ENCODE results near the gene GIPR.

- TF ChIP-seq EP300 (IDR thresholded peaks at IDR 0.05; ENCODE audit: borderline replicate concordance in 1 of 2, low read depth in 1 of 2, low read length in 1 of 2) (no peak), POLR2AphosphoS5 (IDR thresholded peaks at IDR 0.05; ENCODE audit: low read depth, low read length) (no peak), USF2 (IDR thresholded peaks at IDR 0.05; ENCODE audit: borderline replicate concordance, low read depth, low read length) (no peak)
These were observed 46.0 kb upstream of the GIPR start for GRCh38 chr19:45621976-45622503.
